NCI-H446 treated with DMSO at 0.1 percent for 48 hours (cell line): ENCODE results near the gene AGBL3.

Source experiments
- DNase-seq: peaks from one replicate; lab custom pipeline; 2025; lab: John Stamatoyannopoulos, UW

The AGBL3 gene

GRCh38 chr7:134986363-134987251, at the start of gene AGBL3:
AGBL3 (plus strand) TSS chr7:134986508; CDS start chr7:134987934, 1,426 bp downstream.
- peak; percentile 89 for DNase-seq

- no peak for DNase-seq
These were observed 49.3 kb upstream of the AGBL3 start for GRCh38 chr7:134936893-134937510.

- no peak for DNase-seq
These were observed 48.2 kb upstream of the AGBL3 start for GRCh38 chr7:134938141-134938540.

- no peak for DNase-seq
These were observed 47.2 kb upstream of the AGBL3 start for GRCh38 chr7:134939136-134939535.

- DNase-seq = no peak
These were observed 45.6 kb upstream of the AGBL3 start for GRCh38 chr7:134940729-134941128.

GRCh38 chr7:134941185-134941900, 45.0 kb upstream of the AGBL3 start:
- DNase-seq = no peak

GRCh38 chr7:134941952-134942351, 44.4 kb upstream of the AGBL3 start:
- no peak for DNase-seq

GRCh38 chr7:134942690-134943466, 43.4 kb upstream of the AGBL3 start:
- no peak for DNase-seq

- no peak for DNase-seq
These were observed 42.4 kb upstream of the AGBL3 start for GRCh38 chr7:134943785-134944400.

GRCh38 chr7:134945691-134946090, 40.6 kb upstream of the AGBL3 start:
- no peak for DNase-seq

GRCh38 chr7:134946260-134946659, 40.0 kb upstream of the AGBL3 start:
- DNase-seq = no peak

GRCh38 chr7:134947329-134947728, 39.0 kb upstream of the AGBL3 start:
- DNase-seq = no peak

GRCh38 chr7:134947831-134948230, 38.5 kb upstream of the AGBL3 start:
- DNase-seq = no peak

- DNase-seq = no peak
These were observed 38.1 kb upstream of the AGBL3 start for GRCh38 chr7:134948246-134948645.

GRCh38 chr7:134948736-134949135, 37.6 kb upstream of the AGBL3 start:
- DNase-seq = no peak

GRCh38 chr7:134949171-134949570, 37.1 kb upstream of the AGBL3 start:
- no peak for DNase-seq

- no peak for DNase-seq
These were observed 31.9 kb upstream of the AGBL3 start for GRCh38 chr7:134954197-134955082.

GRCh38 chr7:134957005-134957404, 29.3 kb upstream of the AGBL3 start:
- no peak for DNase-seq

GRCh38 chr7:134959810-134960209, 26.5 kb upstream of the AGBL3 start:
- DNase-seq = no peak

GRCh38 chr7:134962270-134962780, 24.0 kb upstream of the AGBL3 start:
- no peak for DNase-seq
